Measurements from ENCODE around the gene MST1R. TPM values are rescaled to one million over a fixed set of nuclear protein-coding genes. Genes with fewer than 3 reads are reported as not detected.
A peak's percentile ranks its signal among the peaks of the same experiment; 100 is the strongest.

The MST1R gene
- total and polyA plus RNA-seq, 2 experiments from 2014 or later, result 0.32 to 0.35 TPM

- no peaks in the 10 kb centered on the region for H3K27me3 ChIP-seq (replicated peaks; ENCODE audit: insufficient read depth)
- no peak overlapping the region for H3K9ac ChIP-seq
- H3K79me2 ChIP-seq (ENCODE audit: insufficient read depth), result no peaks in the 10 kb centered on the region
- DNase-seq, result no peak
- H3K9me2 ChIP-seq (ENCODE audit: insufficient read depth), result no peaks in the 10 kb centered on the region
- H3K4me1 ChIP-seq (ENCODE audit: insufficient read depth), result peaks cover 20% of the 10 kb centered on the region
- 86 to 89% methylated on average over 41 to 44 of the region's 44 CpGs for WGBS, 2 experiments (ENCODE audit: low coverage in 1 of 2, low lambda C conversion rate in 2 of 2, missing lambda C conversion rate in 2 of 2)
- H3K4me3 ChIP-seq, result no peak overlapping the region
- no peak for TF ChIP-seq EZH2 (IDR thresholded peaks at IDR 0.05; ENCODE audit: insufficient read depth, poor library complexity, severe bottlenecking)
- no peak for TF ChIP-seq EZH2phosphoT487 (IDR thresholded peaks at IDR 0.05; ENCODE audit: insufficient read depth, low read depth)
- 0 out of 2 replicates have a peak, but pooled peaks cover 5% of the 10 kb centered on the region for H3F3A ChIP-seq (ENCODE audit: insufficient read depth)
- no peaks in the 10 kb centered on the region for H4K20me1 ChIP-seq (ENCODE audit: insufficient read depth)
- no peak overlapping the region for H2AFZ ChIP-seq
- in situ Hi-C loops (cut with MboI), result no loop called here
- no peak overlapping the region for H3K4me2 ChIP-seq (ENCODE audit: unreplicated experiment)
- H3K9me3 ChIP-seq (ENCODE audit: low read depth), result no peaks in the 10 kb centered on the region
- no peaks in the 10 kb centered on the region for H3K36me3 ChIP-seq (ENCODE audit: low read depth)
- H3K27ac ChIP-seq, result no peak overlapping the region
Observed at GRCh38 chr3:49902511-49903345, 945 bp downstream of the MST1R start.

GRCh38 chr3:49901366-49902339 lies 2.0 kb downstream of the MST1R start:
- H3K27me3 ChIP-seq (replicated peaks; ENCODE audit: insufficient read depth), result no peaks in the 10 kb centered on the region
- peaks cover 20% of the 10 kb centered on the region for H3K4me1 ChIP-seq (ENCODE audit: insufficient read depth)
- 0 out of 2 replicates have a peak, but pooled peaks cover 5% of the 10 kb centered on the region for H3F3A ChIP-seq (ENCODE audit: insufficient read depth)
- H3K4me3 ChIP-seq, result no peak overlapping the region
- WGBS, 2 experiments (ENCODE audit: low coverage in 1 of 2, low lambda C conversion rate in 2 of 2, missing lambda C conversion rate in 2 of 2), result 48 to 55% methylated on average over 7 to 11 of the region's 11 CpGs
- H4K20me1 ChIP-seq (ENCODE audit: insufficient read depth), result no peaks in the 10 kb centered on the region
- DNase-seq, result peak; percentile 21
- no peaks in the 10 kb centered on the region for H3K9me2 ChIP-seq (ENCODE audit: insufficient read depth)
- no peaks in the 10 kb centered on the region for H3K79me2 ChIP-seq (ENCODE audit: insufficient read depth)
- H3K9ac ChIP-seq, result no peak overlapping the region
- in situ Hi-C loops (cut with MboI), result no loop called here
- no peaks in the 10 kb centered on the region for H3K36me3 ChIP-seq (ENCODE audit: low read depth)
- H3K9me3 ChIP-seq (ENCODE audit: low read depth), result no peaks in the 10 kb centered on the region
- no peak overlapping the region for H3K4me2 ChIP-seq (ENCODE audit: unreplicated experiment)
- H3K27ac ChIP-seq, result peak overlapping the region; percentile 10; the same call in 1 of the 2 replicates
- TF ChIP-seq EZH2 (IDR thresholded peaks at IDR 0.05; ENCODE audit: insufficient read depth, poor library complexity, severe bottlenecking), result no peak
- no peak for TF ChIP-seq EZH2phosphoT487 (IDR thresholded peaks at IDR 0.05; ENCODE audit: insufficient read depth, low read depth)
- no peak overlapping the region for H2AFZ ChIP-seq

DNA sequence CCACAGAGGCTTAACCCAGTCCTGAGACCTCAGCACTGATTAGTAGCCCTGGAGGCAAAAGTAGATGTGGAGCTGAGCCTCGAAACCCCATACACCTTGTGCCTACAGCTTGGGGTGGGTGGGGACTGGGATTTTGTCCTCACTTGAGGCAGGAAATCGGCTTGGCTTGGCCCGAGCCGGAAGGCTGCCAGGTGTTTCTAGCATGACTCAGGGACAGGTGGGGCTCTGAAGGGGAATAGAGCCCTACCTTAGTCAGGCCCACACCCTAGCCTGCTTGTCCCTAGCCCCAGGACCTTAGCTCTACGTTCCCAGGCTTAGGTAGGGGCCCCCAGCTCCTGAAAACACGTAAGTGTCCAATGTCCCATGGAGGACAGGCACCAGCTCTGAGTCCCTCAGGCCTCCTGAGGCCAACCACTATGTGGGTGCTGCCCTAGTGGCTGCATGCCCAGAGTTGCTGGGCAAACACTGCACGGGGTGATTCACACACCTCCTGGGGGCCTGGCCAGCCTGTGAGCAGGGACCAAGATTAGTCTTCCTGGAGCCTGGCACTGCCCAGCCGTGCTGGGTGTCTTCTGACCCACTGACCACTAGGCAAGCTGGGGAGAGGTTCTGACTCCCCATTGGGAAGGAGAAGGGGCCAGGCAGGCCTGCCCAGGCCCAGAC lies 3.1 kb downstream of the MST1R start:
- DNase-seq, result peak; percentile 90
- Histone ChIP-seq H2AFZ (no peak overlapping the region), H3K4me2 (ENCODE audit: unreplicated experiment) (no peak overlapping the region), H3K27ac (peak overlapping the region; percentile 10; the same call in 1 of the 2 replicates), H3K36me3 (ENCODE audit: low read depth) (no peaks in the 10 kb centered on the region), H3K9me2 (ENCODE audit: insufficient read depth) (no peaks in the 10 kb centered on the region), H3F3A (ENCODE audit: insufficient read depth) (no peaks in the 10 kb centered on the region), H3K79me2 (ENCODE audit: insufficient read depth) (no peaks in the 10 kb centered on the region), H3K4me1 (ENCODE audit: insufficient read depth) (peaks cover 13% of the 10 kb centered on the region), H4K20me1 (ENCODE audit: insufficient read depth) (no peaks in the 10 kb centered on the region), H3K9me3 (ENCODE audit: low read depth) (no peaks in the 10 kb centered on the region), H3K9ac (no peak overlapping the region), H3K27me3 (replicated peaks; ENCODE audit: insufficient read depth) (no peaks in the 10 kb centered on the region), H3K4me3 (no peak overlapping the region)
- TF ChIP-seq EZH2phosphoT487 (IDR thresholded peaks at IDR 0.05; ENCODE audit: insufficient read depth, low read depth) (no peak), EZH2 (IDR thresholded peaks at IDR 0.05; ENCODE audit: insufficient read depth, poor library complexity, severe bottlenecking) (no peak)
- in situ Hi-C loops (cut with MboI), result no loop called here
- WGBS, 2 experiments (ENCODE audit: low coverage in 1 of 2, low lambda C conversion rate in 2 of 2, missing lambda C conversion rate in 2 of 2), result 54 to 57% methylated on average over 8 of the region's 8 CpGs

DNA sequence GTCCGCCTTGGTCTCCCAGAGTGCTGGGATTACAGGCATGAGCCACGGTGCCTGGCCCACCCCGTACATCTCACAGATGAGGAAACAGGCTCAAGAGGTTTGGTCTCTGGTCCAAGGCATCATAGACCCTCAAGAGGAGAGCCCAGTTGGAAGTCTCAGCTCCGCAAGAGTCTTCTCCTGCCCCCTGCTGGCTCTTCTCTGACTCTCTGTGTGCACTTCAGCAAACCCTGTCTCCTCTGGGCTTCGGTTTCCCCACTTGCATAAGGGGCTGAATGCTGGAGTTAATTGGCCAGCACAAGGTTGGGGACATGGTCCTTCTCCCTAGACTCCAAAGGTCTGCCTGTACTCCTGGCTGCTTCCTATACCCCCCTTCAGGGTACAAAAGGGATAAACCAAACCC lies 3.9 kb downstream of the MST1R start:
- Histone ChIP-seq H3K9ac (no peak overlapping the region), H3K4me2 (ENCODE audit: unreplicated experiment) (no peak overlapping the region), H4K20me1 (ENCODE audit: insufficient read depth) (no peaks in the 10 kb centered on the region), H3K9me3 (ENCODE audit: low read depth) (no peaks in the 10 kb centered on the region), H3K27ac (no peak overlapping the region), H3K36me3 (ENCODE audit: low read depth) (no peaks in the 10 kb centered on the region), H3K4me3 (no peak overlapping the region), H3K4me1 (ENCODE audit: insufficient read depth) (peaks cover 13% of the 10 kb centered on the region), H3K27me3 (replicated peaks; ENCODE audit: insufficient read depth) (no peaks in the 10 kb centered on the region), H3F3A (ENCODE audit: insufficient read depth) (no peaks in the 10 kb centered on the region), H3K9me2 (ENCODE audit: insufficient read depth) (no peaks in the 10 kb centered on the region), H2AFZ (no peak overlapping the region), H3K79me2 (ENCODE audit: insufficient read depth) (no peaks in the 10 kb centered on the region)
- DNase-seq, result peak; percentile 14
- WGBS, 2 experiments (ENCODE audit: low coverage in 1 of 2, low lambda C conversion rate in 2 of 2, missing lambda C conversion rate in 2 of 2), result 94 to 97% methylated on average over 5 of the region's 5 CpGs
- in situ Hi-C loops (cut with MboI), result no loop called here
- TF ChIP-seq EZH2 (IDR thresholded peaks at IDR 0.05; ENCODE audit: insufficient read depth, poor library complexity, severe bottlenecking) (no peak), EZH2phosphoT487 (IDR thresholded peaks at IDR 0.05; ENCODE audit: insufficient read depth, low read depth) (no peak)
